Amniotic epithelial cell (primary cell): ENCODE data around the gene TMEM178A.
"Not testable (repeated sequence)": the region's sequence is repeated elsewhere in the genome, so short reads cannot be mapped to it uniquely, and the experiment has no call there.

Experiments
- DNase-seq: peaks from one replicate; pipeline ENCODE4 v3.0.0-alpha.2; 2010; ENCODE audit warnings: low read depth

TMEM178A gene

DNA sequence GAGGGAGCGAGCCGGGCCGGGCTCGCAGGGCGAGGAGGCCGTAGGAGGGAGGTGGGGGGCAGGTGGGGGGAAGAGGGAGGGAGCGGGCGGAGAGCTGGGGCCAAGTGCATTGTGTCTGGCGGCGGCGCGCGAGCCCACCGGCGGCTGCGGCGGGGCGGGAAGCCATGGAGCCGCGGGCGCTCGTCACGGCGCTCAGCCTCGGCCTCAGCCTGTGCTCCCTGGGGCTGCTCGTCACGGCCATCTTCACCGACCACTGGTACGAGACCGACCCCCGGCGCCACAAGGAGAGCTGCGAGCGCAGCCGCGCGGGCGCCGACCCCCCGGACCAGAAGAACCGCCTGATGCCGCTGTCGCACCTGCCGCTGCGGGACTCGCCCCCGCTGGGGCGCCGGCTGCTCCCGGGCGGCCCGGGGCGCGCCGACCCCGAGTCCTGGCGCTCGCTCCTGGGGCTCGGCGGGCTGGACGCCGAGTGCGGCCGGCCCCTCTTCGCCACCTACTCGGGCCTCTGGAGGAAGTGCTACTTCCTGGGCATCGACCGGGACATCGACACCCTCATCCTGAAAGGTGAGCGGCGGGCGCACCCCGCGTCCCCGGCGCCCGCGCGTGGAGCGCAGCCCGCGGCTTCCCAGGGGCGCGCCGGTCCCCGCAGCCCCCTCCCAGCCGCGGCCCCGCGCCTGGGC is at the start of gene TMEM178A:
Gene TMEM178A (plus strand): TSS at position 107 of the 680 bp plus-strand sequence. CDS start 58 bp downstream, at position 165.
- DNase-seq, result no peak

GRCh38 chr2:39618236-39618635 is 47.5 kb upstream of the TMEM178A start:
- DNase-seq, result no peak

- DNase-seq, result no peak
Observed at GRCh38 chr2:39618736-39619135, 47.0 kb upstream of the TMEM178A start.

DNA sequence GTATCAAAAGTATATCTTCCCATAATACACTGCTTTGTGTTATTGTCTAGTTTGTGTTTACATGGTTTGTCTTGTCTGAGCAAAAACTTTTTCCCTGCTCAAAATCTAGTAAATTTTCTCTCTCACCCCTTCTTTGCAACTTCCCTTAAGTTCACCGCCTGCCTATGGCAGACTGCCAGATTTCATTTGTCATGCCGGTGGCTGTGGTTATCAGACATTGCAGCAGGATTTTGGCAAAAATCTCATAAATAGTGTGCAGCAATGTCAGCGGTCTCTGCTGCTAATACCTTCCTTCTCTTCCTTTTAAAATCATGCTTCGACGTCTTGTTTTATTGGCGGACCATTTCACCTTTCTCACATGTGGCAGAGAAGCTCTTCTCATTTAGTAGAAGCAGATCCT is 45.6 kb upstream of the TMEM178A start:
- DNase-seq, result peak; percentile 93

- no peak for DNase-seq
Observed at GRCh38 chr2:39621596-39621995, 44.1 kb upstream of the TMEM178A start.

DNA sequence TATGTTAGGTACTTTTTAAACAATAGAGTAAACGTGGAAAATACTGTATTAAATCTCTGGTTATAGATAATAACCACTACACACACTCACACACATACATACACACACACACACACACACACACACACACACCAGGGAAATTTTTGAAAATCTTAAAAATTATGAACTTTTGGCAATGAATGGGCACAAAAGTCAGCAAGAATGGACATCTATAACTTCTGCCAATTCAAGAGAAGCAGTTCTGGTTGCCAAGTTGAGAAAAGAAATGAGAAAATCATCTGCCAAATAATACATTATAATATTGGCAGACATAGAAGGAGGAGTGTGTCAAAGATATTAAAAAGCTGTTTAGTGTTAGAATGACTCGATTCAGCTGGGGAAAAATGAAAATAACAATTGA is 42.9 kb upstream of the TMEM178A start:
- no peak for DNase-seq

- no peak for DNase-seq
Observed at GRCh38 chr2:39623917-39624316, 41.8 kb upstream of the TMEM178A start.

- DNase-seq, result peak; percentile 50
Observed at GRCh38 chr2:39625193-39625926, 40.4 kb upstream of the TMEM178A start.

- no peak for DNase-seq
Observed at GRCh38 chr2:39625927-39626270, 39.8 kb upstream of the TMEM178A start.

GRCh38 chr2:39628346-39628745 is 37.4 kb upstream of the TMEM178A start:
- DNase-seq, result not testable (repeated sequence)

GRCh38 chr2:39629646-39630045 is 36.1 kb upstream of the TMEM178A start:
- no peak for DNase-seq

- no peak for DNase-seq
Observed at GRCh38 chr2:39631256-39631655, 34.5 kb upstream of the TMEM178A start.

DNA sequence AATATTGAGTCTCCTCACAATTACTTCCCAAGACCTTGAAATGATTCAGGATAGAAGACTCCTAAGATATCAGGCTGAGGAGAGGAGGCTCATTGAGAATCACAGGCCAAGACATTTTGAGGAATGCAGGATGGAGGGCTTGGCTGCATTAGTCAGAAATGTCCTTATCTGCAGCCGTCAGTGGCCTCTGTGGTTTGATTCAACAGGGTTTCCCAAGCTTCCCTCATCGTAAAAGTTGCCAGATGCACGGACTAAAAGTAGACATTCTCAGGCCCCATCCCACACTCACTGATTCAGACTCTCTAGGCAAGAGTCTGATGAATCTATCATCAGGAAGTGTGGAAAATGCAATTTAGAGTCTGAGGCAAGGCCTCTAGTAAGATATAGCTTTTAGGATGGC is 34.0 kb upstream of the TMEM178A start:
- DNase-seq, result peak; percentile 100

- DNase-seq, result peak; percentile 89
Observed at GRCh38 chr2:39632876-39633275, 32.8 kb upstream of the TMEM178A start.

DNA sequence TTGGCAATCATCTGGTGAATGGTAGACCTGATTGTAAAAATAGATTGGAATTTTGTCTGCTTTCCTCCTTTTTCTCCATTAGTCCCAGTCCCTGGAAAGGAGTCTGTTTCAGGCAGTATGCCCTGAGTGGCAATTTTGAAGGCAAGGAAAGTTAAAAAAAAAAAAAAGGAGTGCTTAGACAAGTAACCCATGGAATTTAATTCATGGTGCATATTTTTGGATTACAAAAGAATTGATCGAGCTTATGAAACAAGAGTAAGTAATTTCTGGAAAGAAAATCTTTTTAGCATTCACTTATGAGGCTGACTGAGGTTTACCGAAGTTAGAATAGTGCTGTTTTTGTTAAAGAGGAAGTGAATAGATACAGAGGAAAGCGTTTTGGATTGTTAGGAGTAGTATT is 29.4 kb upstream of the TMEM178A start:
- DNase-seq, result no peak

DNA sequence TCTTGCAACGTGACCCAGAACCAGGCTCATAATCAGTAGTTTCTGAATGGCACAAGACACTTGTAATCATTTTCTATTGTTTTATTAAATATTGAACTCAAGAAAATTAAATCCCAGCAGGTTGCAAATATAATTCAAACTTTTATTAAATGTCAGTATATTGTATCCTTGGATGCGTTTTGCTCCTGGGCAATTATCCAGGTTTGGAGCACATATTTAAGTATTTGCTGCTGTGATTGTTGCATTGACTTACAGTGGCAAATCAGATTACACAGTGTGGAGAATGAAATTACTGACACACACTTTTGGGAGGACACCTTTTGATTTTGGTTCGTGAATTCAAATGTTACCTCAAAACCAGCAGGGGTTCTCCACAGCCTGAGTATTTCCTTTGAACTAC is 27.1 kb upstream of the TMEM178A start:
- no peak for DNase-seq

GRCh38 chr2:39640107-39640506 is 25.6 kb upstream of the TMEM178A start:
- DNase-seq, result no peak

DNA sequence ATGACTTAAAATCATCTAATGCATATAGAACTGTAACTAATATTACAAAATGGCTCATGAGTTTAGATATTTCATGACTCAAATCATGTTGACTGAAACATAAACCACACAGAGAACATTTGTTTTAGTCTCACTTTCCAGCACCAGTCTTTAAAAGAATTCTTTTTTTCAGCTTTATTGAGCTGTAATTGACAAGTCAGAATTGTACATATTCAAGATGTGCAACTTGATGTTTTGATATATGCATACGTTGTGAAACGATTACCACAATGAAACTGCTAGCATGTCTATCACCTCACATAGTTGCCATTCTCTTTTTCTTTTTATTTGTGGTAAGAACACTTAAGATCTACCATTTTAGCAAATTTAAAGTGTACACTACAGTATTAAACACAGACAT is 25.0 kb upstream of the TMEM178A start:
- DNase-seq, result no peak

DNA sequence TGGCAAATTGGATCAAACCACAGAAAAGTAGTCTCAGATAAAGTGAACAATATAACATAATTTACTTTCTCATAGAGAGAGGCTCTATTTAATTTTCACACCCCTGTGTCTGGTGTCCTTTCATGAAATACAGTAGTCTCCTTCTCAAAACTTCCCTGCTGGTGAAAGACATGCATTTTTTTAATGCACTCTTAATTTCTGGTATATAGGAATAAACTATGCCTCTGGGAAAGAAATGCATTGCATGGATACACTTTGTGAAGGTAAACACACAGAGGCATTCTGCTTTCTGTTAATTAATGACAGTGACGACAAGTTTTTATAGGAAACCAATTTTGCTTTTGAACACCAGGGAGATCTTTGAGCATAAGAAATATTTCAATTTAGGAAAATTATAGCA is 24.1 kb upstream of the TMEM178A start:
- no peak for DNase-seq

- DNase-seq, result peak; percentile 68
Observed at GRCh38 chr2:39642051-39642718, 23.5 kb upstream of the TMEM178A start.

DNA sequence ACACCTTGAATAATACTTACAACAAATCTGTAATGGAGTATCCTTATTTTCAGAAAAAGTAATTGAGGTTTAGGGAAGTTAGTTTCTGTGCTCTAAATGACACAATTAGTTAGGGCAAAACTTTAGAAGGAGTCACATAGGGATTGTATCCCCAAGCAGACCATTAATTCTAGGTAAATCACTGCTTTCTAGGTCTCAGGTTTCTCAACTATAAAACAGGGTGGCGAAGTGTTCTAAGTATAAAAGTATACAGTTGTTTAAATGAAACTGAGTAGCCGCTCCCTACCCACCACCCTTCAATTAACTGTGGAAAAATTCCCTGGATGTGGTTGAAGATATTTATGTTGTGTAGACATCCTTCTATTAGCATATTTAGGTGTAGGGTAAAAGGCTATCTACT is 19.9 kb upstream of the TMEM178A start:
- no peak for DNase-seq

DNA sequence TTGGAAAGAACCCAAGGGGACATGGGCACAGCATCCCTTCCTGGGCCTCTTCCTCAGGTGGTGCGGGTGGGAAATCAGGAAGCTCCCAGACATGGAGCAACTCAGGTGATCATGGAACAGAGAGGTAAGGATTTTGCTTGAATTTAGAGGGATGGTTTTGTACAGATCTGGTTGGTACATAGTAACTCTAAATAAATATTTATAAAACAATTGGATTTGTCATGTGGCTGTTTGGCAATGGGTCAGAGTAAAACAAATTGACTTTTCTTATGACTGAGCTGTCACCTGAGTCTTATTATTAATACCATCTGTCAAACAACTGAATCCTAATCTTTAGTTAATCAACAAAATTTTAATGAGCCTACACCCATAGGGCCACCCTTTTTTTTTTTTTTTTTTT is 19.4 kb upstream of the TMEM178A start:
- no peak for DNase-seq

GRCh38 chr2:39647104-39647765 is 18.5 kb upstream of the TMEM178A start:
- no peak for DNase-seq
